ENCODE data around the gene STXBP2.

DNA sequence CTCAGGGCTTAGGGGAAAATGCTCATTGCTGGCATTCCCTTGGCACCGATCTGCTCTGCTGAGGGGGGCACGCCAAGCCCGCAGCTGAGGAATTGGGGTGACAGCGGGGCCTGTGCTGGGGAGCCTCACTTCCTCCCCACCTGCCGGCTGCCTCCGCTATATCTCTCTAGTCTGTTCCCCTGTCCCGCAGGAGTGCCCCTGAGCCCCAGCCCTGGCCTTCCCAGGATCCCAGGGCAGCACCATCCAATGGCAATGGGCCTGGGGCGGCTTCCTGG is 9.5 kb downstream of the STXBP2 start:
- TF ChIP-seq GATA2 (IDR thresholded peaks at IDR 0.05; ENCODE audit: low read depth, low read length), result no peak
- no peak for TF ChIP-seq GATA3 (IDR thresholded peaks at IDR 0.05; ENCODE audit: low read depth, low read length)

Measured in SH-SY5Y (cell line).